Cardiac muscle cell (in vitro differentiated cells and primary cell): Measurements from ENCODE around the gene PARVA. TPM values are rescaled to one million over a fixed set of nuclear protein-coding genes. Genes with fewer than 3 reads are reported as not detected.
A peak's percentile ranks its signal among the peaks of the same experiment; 100 is the strongest.

Experiments used
- DNase-seq, 2 donors: peaks; one replicate each; pipeline versions ENCODE4 v3.0.0 to v3.0.0-alpha.2; 2010 to 2017; ENCODE audit warnings: low read depth in 1 of 2, low spot score in 1 of 2
- H3K27ac ChIP-seq: fragments of 200-600 bp; sonication (generic); 2 replicates; pipeline ENCODE4 v1.5.1; 2016
- H3K27me3 ChIP-seq: fragments of 200-600 bp; sonication (generic); 2 replicates; pipeline ENCODE4 v1.6.0; 2016; ENCODE audit warnings: control low read depth
- H3K36me3 ChIP-seq: fragments of 200-600 bp; sonication (generic); 2 replicates; pipeline ENCODE4 v1.5.1; 2016; ENCODE audit warnings: control low read depth
- H3K4me1 ChIP-seq: fragments of 200-600 bp; sonication (generic); 2 replicates; pipeline ENCODE4 v1.8.1; 2017; ENCODE audit warnings: low read depth, mild to moderate bottlenecking, mixed run types
- H3K4me3 ChIP-seq: fragments of 200-600 bp; sonication (generic); 2 replicates; pipeline ENCODE4 v1.5.1; 2016; ENCODE audit warnings: mild to moderate bottlenecking
- H3K9me3 ChIP-seq: fragments of 200-600 bp; sonication (generic); 2 replicates; pipeline ENCODE4 v1.5.1; 2017; ENCODE audit warnings: low read depth, mild to moderate bottlenecking, control low read depth
- polyA plus RNA-seq: library from polyadenylated mRNA; unstranded; fragments of >200 nt; fragmentation: Nextera tagmentation; extraction: Ambion mirVana; gene quantifications from 2 replicates; pipeline ENCODE4 v1.2.1, GENCODE V29; 2016
- total RNA-seq: library from RNA; depleted of rRNA; stranded (reverse); fragments of >200 nt; gene quantifications from 2 replicates; pipeline ENCODE4 v1.2.3, GENCODE V29; 2016
- TF ChIP-seq, protein P1 (sequence below): IDR thresholded peaks from 2 replicates; pipeline ENCODE4 v1.5.1; 2012; ENCODE audit warnings: low read depth, mild to moderate bottlenecking, low read length

Gene PARVA
- total and polyA plus RNA-seq, 2 experiments from 2014 or later = 13.0 to 24.2 TPM

- Histone ChIP-seq H3K36me3 (no peaks in the 10 kb centered on the region), H3K9me3 (no peaks in the 10 kb centered on the region), H3K27ac (no peak overlapping the region), H3K27me3 (no peaks in the 10 kb centered on the region), H3K4me1 (peaks cover 4% of the 10 kb centered on the region), H3K4me3 (no peak overlapping the region)
- TF ChIP-seq, protein P1, sequence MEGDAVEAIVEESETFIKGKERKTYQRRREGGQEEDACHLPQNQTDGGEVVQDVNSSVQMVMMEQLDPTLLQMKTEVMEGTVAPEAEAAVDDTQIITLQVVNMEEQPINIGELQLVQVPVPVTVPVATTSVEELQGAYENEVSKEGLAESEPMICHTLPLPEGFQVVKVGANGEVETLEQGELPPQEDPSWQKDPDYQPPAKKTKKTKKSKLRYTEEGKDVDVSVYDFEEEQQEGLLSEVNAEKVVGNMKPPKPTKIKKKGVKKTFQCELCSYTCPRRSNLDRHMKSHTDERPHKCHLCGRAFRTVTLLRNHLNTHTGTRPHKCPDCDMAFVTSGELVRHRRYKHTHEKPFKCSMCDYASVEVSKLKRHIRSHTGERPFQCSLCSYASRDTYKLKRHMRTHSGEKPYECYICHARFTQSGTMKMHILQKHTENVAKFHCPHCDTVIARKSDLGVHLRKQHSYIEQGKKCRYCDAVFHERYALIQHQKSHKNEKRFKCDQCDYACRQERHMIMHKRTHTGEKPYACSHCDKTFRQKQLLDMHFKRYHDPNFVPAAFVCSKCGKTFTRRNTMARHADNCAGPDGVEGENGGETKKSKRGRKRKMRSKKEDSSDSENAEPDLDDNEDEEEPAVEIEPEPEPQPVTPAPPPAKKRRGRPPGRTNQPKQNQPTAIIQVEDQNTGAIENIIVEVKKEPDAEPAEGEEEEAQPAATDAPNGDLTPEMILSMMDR = no peak
- DNase-seq = no peak
These were observed 38.1 kb downstream of the PARVA start for GRCh38 chr11:12415342-12415966.

DNA sequence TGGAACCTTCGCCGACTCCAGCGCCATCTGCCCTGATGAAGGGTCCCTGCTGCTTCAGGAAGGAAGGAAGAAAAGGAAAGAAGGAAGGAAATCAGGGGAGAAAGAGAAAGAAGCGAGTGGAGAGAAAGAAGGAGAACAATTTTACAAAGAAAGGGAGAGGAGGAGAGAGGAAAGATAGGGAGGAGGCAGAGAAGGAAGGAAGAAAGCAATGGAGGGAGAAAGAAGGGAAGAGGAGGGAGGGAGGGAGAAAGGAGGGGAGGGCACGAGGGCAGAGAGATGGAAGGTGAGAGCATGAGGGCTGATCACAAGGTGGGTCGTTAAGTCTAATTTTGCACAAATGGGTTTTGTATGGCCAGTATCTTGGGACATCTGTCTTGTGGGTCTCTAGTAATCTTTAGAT is 39.2 kb downstream of the PARVA start:
- H3K27ac ChIP-seq = no peak overlapping the region
- H3K4me3 ChIP-seq = no peak overlapping the region
- TF ChIP-seq, protein P1 = no peak
- no peaks in the 10 kb centered on the region for H3K9me3 ChIP-seq
- H3K4me1 ChIP-seq = peaks cover 4% of the 10 kb centered on the region
- DNase-seq = no peak
- H3K36me3 ChIP-seq = no peaks in the 10 kb centered on the region
- H3K27me3 ChIP-seq = no peaks in the 10 kb centered on the region

DNA sequence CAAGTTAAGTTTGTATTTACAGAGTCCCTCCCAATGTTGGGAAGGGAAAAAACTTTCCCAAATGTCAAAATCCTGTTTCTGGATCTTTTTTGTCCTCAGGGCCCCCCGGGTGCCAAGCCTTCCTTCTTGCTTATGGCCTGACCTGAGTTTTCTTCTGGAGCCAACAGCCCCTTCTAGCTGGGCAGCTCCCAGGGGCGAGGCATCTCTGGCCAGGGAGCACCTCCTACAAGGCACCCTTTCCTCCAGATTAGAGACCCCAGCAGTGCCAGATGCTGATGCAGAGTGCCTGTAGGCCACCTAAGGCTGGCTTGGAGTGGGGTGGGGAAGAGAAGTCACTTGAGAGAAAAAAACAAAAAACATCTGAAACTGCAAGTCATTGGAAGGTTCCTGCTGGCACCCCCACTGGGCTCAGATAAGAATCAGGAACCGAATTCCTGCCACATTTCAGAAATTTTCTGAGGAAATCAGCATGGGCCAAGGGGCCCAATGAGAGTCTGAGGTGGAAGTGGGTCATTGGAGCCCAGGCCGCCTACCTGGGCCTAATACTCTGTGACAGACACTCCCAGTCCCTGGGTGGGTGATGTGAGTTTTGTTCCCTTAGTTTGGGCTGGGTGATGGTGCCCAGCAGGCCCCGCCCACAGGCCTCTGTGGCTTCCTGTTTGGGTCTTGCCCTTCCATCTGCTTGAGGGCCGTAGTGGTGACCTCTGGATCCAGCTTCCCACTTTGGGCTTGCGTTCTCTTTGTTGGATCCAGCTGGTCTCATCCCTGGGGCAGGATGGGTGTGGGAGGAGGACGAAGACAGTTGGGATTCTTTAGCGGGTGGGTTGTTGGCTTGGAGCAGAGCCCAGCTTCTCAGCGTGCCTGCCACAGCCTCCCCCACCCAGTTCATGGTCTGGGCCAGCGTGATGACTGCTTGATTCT is 40.6 kb downstream of the PARVA start:
- DNase-seq = peak in 1 of 2 donors; percentile 82
- Histone ChIP-seq H3K4me3 (no peak overlapping the region), H3K27me3 (no peaks in the 10 kb centered on the region), H3K9me3 (no peaks in the 10 kb centered on the region), H3K36me3 (no peaks in the 10 kb centered on the region), H3K27ac (no peak overlapping the region), H3K4me1 (no peaks in the 10 kb centered on the region)
- TF ChIP-seq, protein P1 = no peak

DNA sequence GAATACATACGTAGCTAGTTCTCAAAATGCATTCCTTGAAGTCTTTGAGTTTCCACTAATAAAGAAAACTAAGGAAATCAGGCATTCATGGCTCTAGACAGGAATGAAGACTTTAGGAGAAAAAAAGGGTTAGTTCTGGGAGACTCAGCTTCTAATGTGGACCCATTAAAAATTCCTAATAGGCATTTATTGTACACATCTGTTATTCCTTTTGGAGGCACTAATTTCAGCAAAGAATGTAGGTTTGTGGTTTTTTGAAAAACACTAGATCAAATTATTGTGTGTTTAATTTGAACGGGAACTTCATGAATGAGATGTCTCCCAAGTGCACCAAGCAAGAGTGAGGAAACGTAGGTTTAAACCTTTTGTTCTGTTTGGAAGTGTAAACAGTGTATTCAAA is 42.7 kb downstream of the PARVA start:
- Histone ChIP-seq H3K36me3 (no peaks in the 10 kb centered on the region), H3K9me3 (no peaks in the 10 kb centered on the region), H3K27ac (no peak overlapping the region), H3K4me1 (no peaks in the 10 kb centered on the region), H3K27me3 (no peaks in the 10 kb centered on the region), H3K4me3 (no peak overlapping the region)
- no peak for DNase-seq
- TF ChIP-seq, protein P1 = no peak

DNA sequence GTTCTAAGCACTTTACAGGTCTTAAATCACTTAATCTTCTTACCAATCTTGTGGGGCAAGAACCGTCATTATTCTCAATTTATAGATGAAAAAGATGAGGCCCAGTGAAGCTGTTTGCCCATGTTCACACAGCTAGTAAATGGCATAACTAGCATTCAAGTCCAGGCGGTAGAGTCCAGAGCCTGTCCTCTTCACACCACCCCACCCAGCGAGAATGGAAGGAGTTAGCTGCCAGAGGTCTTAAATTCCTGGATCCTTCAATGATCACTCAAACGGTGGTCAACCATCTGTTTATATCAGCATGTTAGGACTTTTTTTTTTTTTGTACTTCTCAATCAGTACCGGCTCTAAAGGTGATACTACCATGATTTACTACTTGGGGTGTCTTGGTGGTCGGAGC is 43.3 kb downstream of the PARVA start:
- no peaks in the 10 kb centered on the region for H3K36me3 ChIP-seq
- H3K27me3 ChIP-seq = no peaks in the 10 kb centered on the region
- TF ChIP-seq, protein P1 = no peak
- H3K4me1 ChIP-seq = no peaks in the 10 kb centered on the region
- DNase-seq = no peak
- no peak overlapping the region for H3K27ac ChIP-seq
- no peak overlapping the region for H3K4me3 ChIP-seq
- no peaks in the 10 kb centered on the region for H3K9me3 ChIP-seq
